Fibroblast of villous mesenchyme (primary cell): ENCODE results near the gene PAM16. TPM values are rescaled to one million over a fixed set of nuclear protein-coding genes. Genes with fewer than 3 reads are reported as not detected.
A peak's percentile ranks its signal among the peaks of the same experiment; 100 is the strongest.

Experiments used
- DNase-seq: peaks from one replicate; pipeline ENCODE4 v3.0.0-alpha.2; 2010; ENCODE audit warnings: low read depth
- H3K4me3 ChIP-seq: 2 replicates; pipeline ENCODE4 v1.5.1; 2011; ENCODE audit warnings: low read depth, mild to moderate bottlenecking, low read length
- total RNA-seq: library from RNA; depleted of rRNA; stranded (reverse); fragments of >200 nt; gene quantifications from 2 replicates; pipeline ENCODE4 v1.2.3, GENCODE V29; 2012
- TF ChIP-seq, protein P1 (sequence below): IDR thresholded peaks from 2 replicates; pipeline ENCODE4 v1.5.1; 2012; ENCODE audit warnings: low read depth, mild to moderate bottlenecking, low read length; ENCODE audit not compliant: insufficient read depth

Gene PAM16
- total RNA-seq, 1 donor: 19.9 TPM

DNA sequence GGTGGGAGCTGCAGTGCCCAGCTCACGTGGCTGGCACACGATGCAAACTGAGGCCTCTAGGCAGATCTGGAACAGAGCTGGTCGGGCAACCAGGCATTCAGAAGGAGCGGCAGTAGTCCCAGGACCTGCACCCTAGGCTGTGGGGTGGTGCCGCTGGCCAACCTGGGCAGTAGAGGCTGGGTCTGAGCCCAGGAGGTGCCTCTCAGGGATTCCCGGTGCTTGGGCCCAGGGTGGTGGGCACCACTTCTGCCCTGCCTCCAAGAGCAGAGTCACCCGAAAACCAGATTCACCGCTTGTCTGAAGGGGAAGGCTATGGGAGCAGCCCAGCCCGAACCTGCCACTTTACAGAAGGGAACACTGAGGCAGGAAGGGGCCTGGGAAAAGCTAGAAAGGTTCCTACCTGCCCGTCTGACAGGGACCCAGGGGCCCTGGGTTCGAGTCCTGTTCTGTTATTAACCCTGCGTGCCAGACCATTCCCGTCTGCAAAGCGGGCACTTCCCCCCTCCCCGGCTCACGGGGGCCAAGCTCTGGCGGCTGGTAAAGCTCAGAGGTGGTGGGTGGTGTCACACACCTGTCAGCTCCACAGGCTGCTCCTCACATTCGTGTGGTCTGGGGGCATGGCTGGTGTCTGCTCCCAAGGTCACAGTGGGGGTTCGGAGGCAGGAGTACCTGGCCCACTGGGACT is 18.4 kb downstream of the PAM16 start:
- H3K4me3 ChIP-seq: no peak overlapping the region
- no peak for DNase-seq
- TF ChIP-seq, protein P1, sequence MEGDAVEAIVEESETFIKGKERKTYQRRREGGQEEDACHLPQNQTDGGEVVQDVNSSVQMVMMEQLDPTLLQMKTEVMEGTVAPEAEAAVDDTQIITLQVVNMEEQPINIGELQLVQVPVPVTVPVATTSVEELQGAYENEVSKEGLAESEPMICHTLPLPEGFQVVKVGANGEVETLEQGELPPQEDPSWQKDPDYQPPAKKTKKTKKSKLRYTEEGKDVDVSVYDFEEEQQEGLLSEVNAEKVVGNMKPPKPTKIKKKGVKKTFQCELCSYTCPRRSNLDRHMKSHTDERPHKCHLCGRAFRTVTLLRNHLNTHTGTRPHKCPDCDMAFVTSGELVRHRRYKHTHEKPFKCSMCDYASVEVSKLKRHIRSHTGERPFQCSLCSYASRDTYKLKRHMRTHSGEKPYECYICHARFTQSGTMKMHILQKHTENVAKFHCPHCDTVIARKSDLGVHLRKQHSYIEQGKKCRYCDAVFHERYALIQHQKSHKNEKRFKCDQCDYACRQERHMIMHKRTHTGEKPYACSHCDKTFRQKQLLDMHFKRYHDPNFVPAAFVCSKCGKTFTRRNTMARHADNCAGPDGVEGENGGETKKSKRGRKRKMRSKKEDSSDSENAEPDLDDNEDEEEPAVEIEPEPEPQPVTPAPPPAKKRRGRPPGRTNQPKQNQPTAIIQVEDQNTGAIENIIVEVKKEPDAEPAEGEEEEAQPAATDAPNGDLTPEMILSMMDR: no peak

DNA sequence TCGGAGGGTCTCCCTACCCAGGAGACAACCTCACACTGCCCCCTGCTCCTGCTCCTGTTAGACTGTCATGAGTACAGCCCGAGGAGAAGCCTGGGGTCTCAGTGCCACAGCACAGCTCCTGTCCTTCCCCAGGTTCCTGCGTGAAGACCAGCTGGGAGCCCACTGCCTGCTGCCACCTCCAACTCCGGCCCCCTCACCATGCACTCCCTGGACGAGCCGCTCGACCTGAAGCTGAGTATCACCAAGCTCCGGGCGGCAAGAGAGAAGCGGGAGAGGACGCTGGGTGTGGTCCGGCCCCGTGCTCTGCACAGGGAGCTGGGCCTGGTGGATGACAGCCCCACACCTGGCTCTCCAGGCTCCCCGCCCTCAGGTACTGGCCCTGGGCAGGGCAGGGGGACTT is 19.0 kb downstream of the PAM16 start:
- TF ChIP-seq, protein P1: no peak
- no peak overlapping the region for H3K4me3 ChIP-seq
- no peak for DNase-seq

DNA sequence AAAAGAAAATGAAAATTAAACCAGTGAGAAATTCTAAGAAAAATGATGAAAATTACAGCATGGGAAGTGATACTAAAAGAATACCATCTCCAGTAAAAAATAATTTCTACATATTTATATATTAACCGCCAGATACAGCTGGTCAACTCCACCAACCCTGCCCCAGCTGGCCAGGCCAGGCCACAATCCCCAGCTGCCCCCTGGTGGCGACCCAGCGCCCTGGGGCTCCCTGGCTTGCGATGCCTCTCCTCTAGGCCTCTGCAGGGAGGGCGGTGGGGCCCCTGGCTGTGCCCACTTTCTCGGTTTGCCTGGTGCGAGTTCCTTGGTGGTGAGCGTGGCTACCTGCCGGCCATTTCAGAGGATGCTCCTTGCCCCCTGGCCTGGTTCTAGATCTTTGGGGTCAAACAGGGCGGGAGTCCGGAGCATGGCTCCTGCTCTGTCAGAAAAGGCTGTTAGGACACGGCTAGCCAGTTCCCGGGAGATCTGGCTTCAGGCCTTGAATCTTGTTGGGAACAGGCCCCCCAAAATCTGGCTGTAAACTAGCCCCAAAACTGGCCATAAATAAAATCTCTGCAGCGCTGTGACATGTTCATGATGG is 20.7 kb downstream of the PAM16 start:
- no peak overlapping the region for H3K4me3 ChIP-seq
- DNase-seq: peak; percentile 71
- TF ChIP-seq, protein P1: peak; percentile 97

DNA sequence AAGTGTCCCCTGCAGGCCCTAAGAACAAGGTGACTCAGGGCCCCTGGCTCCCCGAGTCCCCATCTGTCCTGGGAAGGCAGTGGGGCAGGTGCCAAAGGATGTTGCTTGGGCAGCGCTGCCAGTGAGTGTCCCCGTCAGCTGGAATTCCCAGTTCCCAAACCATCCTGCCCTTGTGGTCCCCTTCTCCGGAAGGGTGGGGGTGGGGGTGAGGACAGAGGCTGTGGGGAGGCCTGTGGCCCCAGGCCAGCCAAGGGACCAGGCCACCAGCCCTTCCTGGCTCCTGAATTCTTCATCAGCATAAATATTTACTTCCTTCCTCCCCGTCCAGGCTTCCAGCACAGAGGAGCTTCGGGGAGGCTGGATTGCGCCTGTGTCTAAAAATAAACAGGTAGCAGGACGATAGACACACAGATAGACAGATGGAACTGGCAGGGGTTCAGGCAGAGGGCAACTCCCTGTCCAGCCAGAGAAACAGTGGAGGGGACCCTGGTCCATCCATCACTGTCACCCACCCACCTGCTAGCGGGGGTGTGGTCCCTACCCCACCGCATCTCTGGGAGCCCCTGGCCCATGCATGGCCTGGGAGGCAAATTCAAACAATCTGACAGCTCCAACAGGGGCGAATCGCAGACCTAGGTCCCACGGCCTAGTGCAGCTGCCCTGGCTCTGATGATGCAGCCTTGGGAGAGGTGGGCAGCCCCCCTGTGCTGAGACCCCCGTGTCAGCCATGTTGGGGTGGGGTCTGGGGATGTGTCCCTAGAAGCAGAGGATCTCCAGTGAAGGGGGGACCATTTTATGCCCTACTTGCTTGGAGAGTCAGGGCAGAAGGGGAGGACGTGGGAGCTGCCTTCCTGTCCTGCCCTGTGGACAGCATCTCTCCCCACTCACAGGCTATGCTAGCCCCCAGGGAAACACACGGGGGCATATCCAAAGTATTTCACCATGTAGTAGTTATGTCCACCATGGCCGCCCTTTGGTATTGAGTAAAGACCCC is 22.0 kb downstream of the PAM16 start:
- no peak overlapping the region for H3K4me3 ChIP-seq
- TF ChIP-seq, protein P1: no peak
- no peak for DNase-seq

DNA sequence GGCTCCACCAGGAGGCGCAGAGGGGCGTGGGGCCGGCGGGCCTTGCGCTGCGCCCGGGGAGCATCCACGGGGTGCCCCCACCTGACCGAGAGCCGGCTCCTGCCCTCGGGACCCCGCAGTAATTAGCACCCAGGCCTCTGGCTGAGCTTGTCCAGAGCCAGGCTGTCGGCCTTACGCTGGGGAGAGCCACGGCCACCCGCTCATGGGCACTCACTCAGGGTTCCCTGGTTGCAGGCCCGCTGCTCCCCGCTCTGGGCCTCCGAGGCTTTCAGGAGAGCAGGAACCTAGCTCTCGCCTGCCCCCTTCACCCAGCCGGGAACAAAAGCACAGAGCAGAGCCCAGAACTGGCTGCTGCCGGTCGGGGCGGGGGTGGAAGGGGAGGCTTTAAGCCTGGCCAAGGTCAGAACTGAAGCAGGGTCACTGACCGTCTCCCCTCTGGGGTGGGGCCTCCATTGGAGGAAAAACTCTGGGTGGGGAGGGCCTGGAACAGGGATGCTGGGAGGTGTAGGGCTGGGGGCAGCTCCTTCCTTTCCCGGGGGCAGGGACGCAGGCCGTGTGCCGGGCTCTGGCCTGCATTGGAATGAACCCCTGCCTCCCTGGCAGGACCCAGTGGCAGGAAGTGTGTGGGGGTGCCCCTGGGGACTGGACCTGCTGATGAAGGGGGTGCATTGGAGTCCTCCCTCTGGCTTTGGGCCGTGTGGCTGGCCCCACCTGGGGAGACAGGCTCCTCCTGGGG is 22.9 kb downstream of the PAM16 start:
- DNase-seq: peak; percentile 85
- TF ChIP-seq, protein P1: peak; percentile 63
- peak overlapping the region; percentile 42 for H3K4me3 ChIP-seq

DNA sequence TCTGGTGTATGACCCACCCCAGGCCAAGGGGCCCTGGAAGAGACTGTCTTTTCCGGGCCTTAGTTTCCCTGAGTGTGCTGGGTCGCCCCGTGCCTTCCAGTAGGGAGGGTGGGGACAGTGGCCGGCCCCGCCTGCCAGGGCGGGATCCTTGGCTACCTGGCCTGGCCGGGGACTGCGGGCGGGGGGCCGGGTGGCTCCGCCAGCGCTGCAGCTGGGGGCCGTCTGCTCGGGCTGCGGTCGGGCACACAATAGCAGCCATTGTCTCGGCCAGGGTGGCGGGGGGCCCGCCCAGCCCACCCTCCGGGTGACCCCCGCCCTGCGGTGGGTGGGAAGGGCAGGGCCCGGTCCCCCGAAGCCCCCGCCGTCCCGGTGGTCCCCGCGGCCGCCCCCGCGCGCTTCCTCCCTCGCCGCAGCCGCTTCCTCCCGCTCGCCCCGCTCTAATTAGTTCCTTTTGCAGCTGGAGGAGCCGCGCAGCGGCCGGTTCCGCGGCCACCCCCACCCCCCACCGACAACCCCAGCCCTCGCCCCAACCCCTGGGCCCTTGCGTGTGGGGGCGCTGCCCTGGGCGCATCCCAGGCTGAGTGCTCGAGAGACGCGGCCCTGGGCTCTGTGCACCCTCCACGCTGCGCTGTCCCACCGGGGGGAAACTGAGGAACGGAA is 23.6 kb downstream of the PAM16 start:
- peak overlapping the region; percentile 42 for H3K4me3 ChIP-seq
- TF ChIP-seq, protein P1: no peak
- DNase-seq: no peak
